OCI-LY1 (cell line): Measurements from ENCODE around the gene KCNK2.

ENCODE experiments used
- H2AFZ ChIP-seq: fragments of 200-600 bp; sonication (generic), shearing (Covaris generic); 2 replicates; pipeline ENCODE4 v1.6.0; 2014; ENCODE audit warnings: antibody characterized with exemption, mild to moderate bottlenecking, low read length
- H3F3A ChIP-seq: fragments of 200-600 bp; sonication (generic), shearing (Covaris generic); 2 replicates; pipeline ENCODE4 v1.6.0; 2014; ENCODE audit warnings: mild to moderate bottlenecking, antibody characterized with exemption, low read length, moderate library complexity; ENCODE audit not compliant: insufficient read depth
- H3K27ac ChIP-seq: fragments of 200-600 bp; sonication (generic); 2 replicates; pipeline ENCODE4 v1.5.1; 2014; ENCODE audit warnings: low read length, mixed run types, mild to moderate bottlenecking, low read depth; ENCODE audit not compliant: poor library complexity, severe bottlenecking
- H3K27me3 ChIP-seq: fragments of 200-600 bp; sonication (generic); 2 replicates; pipeline ENCODE4 v1.6.0; 2014; ENCODE audit warnings: antibody characterized with exemption, mild to moderate bottlenecking, low read length, moderate library complexity; ENCODE audit not compliant: insufficient read depth
- H3K36me3 ChIP-seq: fragments of 200-600 bp; sonication (generic); 2 replicates; pipeline ENCODE4 v1.6.1; 2014; ENCODE audit warnings: mild to moderate bottlenecking, antibody characterized with exemption, low read length, moderate library complexity, mixed read lengths; ENCODE audit not compliant: insufficient read depth
- H3K4me1 ChIP-seq: fragments of 200-600 bp; sonication (generic); 2 replicates; pipeline ENCODE4 v1.5.1; 2014; ENCODE audit warnings: mild to moderate bottlenecking, low read length, moderate library complexity; ENCODE audit not compliant: insufficient read depth, severe bottlenecking
- H3K4me2 ChIP-seq: fragments of 200-600 bp; sonication (generic), shearing (Covaris generic); 2 replicates; pipeline ENCODE4 v1.6.1; 2014; ENCODE audit warnings: low read length
- H3K4me3 ChIP-seq: fragments of 200-600 bp; sonication (generic); 2 replicates; pipeline ENCODE4 v1.5.1; 2014; ENCODE audit warnings: low read length, low read depth, mild to moderate bottlenecking, mixed read lengths; ENCODE audit not compliant: poor library complexity, severe bottlenecking
- H3K79me2 ChIP-seq: fragments of 200-600 bp; shearing (Covaris generic); 2 replicates; pipeline ENCODE4 v1.6.1; 2016; ENCODE audit warnings: mixed run types, low read length, mixed read lengths; ENCODE audit not compliant: insufficient read depth
- H3K9ac ChIP-seq: fragments of 200-600 bp; sonication (generic), shearing (Covaris generic); 2 replicates; pipeline ENCODE4 v1.6.1; 2014; ENCODE audit warnings: mild to moderate bottlenecking, low read length, mixed read lengths
- H3K9me2 ChIP-seq: fragments of 200-600 bp; sonication (generic), shearing (Covaris generic); 2 replicates; pipeline ENCODE4 v1.6.1; 2014; ENCODE audit warnings: low read depth, mild to moderate bottlenecking, low read length, mixed read lengths
- H3K9me3 ChIP-seq: fragments of 200-600 bp; shearing (Covaris generic); 2 replicates; pipeline ENCODE4 v1.6.1; 2014; ENCODE audit warnings: low read length, mixed read lengths
- H4K20me1 ChIP-seq: fragments of 200-600 bp; sonication (generic), shearing (Covaris generic); 2 replicates; pipeline ENCODE4 v1.6.0; 2016; ENCODE audit warnings: mild to moderate bottlenecking, low read length; ENCODE audit not compliant: insufficient read depth
- CTCF ChIP-seq: fragments of 200-600 bp; sonication (generic), shearing (Covaris generic); IDR thresholded peaks from 2 replicates; pipeline ENCODE4 v1.5.1; 2017; ENCODE audit warnings: mild to moderate bottlenecking, antibody characterized with exemption, low read length, moderate library complexity, mixed read lengths
- EZH2 ChIP-seq: fragments of 200-600 bp; sonication (generic), shearing (Covaris generic); IDR thresholded peaks from 2 replicates; pipeline ENCODE4 v1.8.0; 2017; ENCODE audit warnings: borderline replicate concordance, mixed run types, mild to moderate bottlenecking, antibody characterized with exemption, low read length, moderate library complexity, mixed read lengths

KCNK2 gene

GRCh38 chr1:215279682-215280081, 197.1 kb downstream of the KCNK2 start:
- Histone ChIP-seq H3K79me2 (no peaks in the 10 kb centered on the region), H3K27me3 (no peaks in the 10 kb centered on the region), H3K9me2 (no peaks in the 10 kb centered on the region), H3K4me3 (no peak overlapping the region), H3K36me3 (no peaks in the 10 kb centered on the region), H2AFZ (no peak overlapping the region), H3F3A (no peaks in the 10 kb centered on the region), H3K4me1 (no peaks in the 10 kb centered on the region), H3K27ac (no peak overlapping the region), H3K9me3 (no peaks in the 10 kb centered on the region), H3K9ac (no peak overlapping the region), H3K4me2 (no peak overlapping the region), H4K20me1 (no peaks in the 10 kb centered on the region)
- TF ChIP-seq CTCF (no peak), EZH2 (no peak)

GRCh38 chr1:215282557-215282956, 200.0 kb downstream of the KCNK2 start:
- H3K9ac ChIP-seq: no peak overlapping the region
- H3K4me3 ChIP-seq: no peak overlapping the region
- no peaks in the 10 kb centered on the region for H3F3A ChIP-seq
- H3K4me1 ChIP-seq: no peaks in the 10 kb centered on the region
- H3K36me3 ChIP-seq: no peaks in the 10 kb centered on the region
- H3K4me2 ChIP-seq: no peak overlapping the region
- H3K27me3 ChIP-seq: no peaks in the 10 kb centered on the region
- no peaks in the 10 kb centered on the region for H3K9me3 ChIP-seq
- H3K79me2 ChIP-seq: no peaks in the 10 kb centered on the region
- H3K9me2 ChIP-seq: no peaks in the 10 kb centered on the region
- no peak overlapping the region for H2AFZ ChIP-seq
- no peaks in the 10 kb centered on the region for H4K20me1 ChIP-seq
- H3K27ac ChIP-seq: no peak overlapping the region
- TF ChIP-seq EZH2: no peak
- TF ChIP-seq CTCF: no peak

- no peaks in the 10 kb centered on the region for H4K20me1 ChIP-seq
- no peaks in the 10 kb centered on the region for H3K27me3 ChIP-seq
- no peaks in the 10 kb centered on the region for H3K9me2 ChIP-seq
- TF ChIP-seq EZH2: no peak
- TF ChIP-seq CTCF: no peak
- H3K79me2 ChIP-seq: no peaks in the 10 kb centered on the region
- no peak overlapping the region for H3K4me2 ChIP-seq
- H3K4me1 ChIP-seq: no peaks in the 10 kb centered on the region
- H3K4me3 ChIP-seq: no peak overlapping the region
- no peaks in the 10 kb centered on the region for H3F3A ChIP-seq
- no peaks in the 10 kb centered on the region for H3K9me3 ChIP-seq
- no peak overlapping the region for H3K9ac ChIP-seq
- no peak overlapping the region for H3K27ac ChIP-seq
- no peak overlapping the region for H2AFZ ChIP-seq
- no peaks in the 10 kb centered on the region for H3K36me3 ChIP-seq
Measured at GRCh38 chr1:215285013-215285800, 202.7 kb downstream of the KCNK2 start.
